Panc1 (cell line): Measurements from ENCODE around the gene EXOC6B.

ENCODE experiments used
- CTCF ChIP-seq: fragments of 450-650 bp; IDR thresholded peaks from 2 replicates; pipeline ENCODE4 v1.5.1; 2017; ENCODE audit warnings: mild to moderate bottlenecking
- POLR2AphosphoS5 ChIP-seq: IDR thresholded peaks from 2 replicates; pipeline ENCODE4 v1.6.1; 2012; ENCODE audit warnings: mild to moderate bottlenecking, low read depth, low read length, moderate library complexity
- SIN3A ChIP-seq: IDR thresholded peaks from 2 replicates; pipeline ENCODE4 v1.6.1; 2012; ENCODE audit warnings: low read depth, mild to moderate bottlenecking, low read length, moderate library complexity, borderline replicate concordance; ENCODE audit not compliant: insufficient read depth

- TF ChIP-seq CTCF, result no peak
- no peak for TF ChIP-seq POLR2AphosphoS5
- no peak for TF ChIP-seq SIN3A
Observed at GRCh38 chr2:72713857-72714256, 112.0 kb downstream of the EXOC6B start.
